GM12872 (cell line): Measurements from ENCODE around the gene TSPAN1.

ENCODE experiments used
- TF ChIP-seq, protein P1 (sequence below): IDR thresholded peaks from 3 replicates; pipeline ENCODE4 v1.5.1; 2011; ENCODE audit warnings: low read depth, mild to moderate bottlenecking, low read length, moderate library complexity; ENCODE audit not compliant: insufficient read depth

Gene TSPAN1

GRCh38 chr1:46191033-46191701 lies 16.3 kb downstream of the TSPAN1 start:
- TF ChIP-seq, protein P1, sequence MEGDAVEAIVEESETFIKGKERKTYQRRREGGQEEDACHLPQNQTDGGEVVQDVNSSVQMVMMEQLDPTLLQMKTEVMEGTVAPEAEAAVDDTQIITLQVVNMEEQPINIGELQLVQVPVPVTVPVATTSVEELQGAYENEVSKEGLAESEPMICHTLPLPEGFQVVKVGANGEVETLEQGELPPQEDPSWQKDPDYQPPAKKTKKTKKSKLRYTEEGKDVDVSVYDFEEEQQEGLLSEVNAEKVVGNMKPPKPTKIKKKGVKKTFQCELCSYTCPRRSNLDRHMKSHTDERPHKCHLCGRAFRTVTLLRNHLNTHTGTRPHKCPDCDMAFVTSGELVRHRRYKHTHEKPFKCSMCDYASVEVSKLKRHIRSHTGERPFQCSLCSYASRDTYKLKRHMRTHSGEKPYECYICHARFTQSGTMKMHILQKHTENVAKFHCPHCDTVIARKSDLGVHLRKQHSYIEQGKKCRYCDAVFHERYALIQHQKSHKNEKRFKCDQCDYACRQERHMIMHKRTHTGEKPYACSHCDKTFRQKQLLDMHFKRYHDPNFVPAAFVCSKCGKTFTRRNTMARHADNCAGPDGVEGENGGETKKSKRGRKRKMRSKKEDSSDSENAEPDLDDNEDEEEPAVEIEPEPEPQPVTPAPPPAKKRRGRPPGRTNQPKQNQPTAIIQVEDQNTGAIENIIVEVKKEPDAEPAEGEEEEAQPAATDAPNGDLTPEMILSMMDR: no peak

DNA sequence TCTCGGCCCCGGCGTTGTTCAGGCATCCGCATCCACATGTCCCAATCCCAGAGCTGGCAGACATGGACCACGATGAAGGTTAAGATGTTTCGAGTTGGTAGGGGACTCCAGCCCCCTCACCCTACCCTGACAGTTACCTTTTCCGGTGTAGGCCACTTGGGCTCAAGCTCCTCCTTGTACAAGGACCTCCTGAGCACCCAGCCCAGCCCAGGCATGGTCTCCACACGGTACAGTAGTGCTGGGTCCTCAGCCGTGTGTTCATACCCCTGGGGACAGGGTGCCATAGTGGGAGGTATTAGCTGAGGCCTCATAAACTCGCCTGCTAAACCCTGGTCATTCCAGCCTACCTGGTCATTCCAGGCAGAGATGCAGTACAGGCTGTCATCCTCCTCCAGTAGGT lies 17.3 kb downstream of the TSPAN1 start:
- TF ChIP-seq, protein P1: no peak

GRCh38 chr1:46193285-46193684 lies 18.4 kb downstream of the TSPAN1 start:
- TF ChIP-seq, protein P1: no peak

DNA sequence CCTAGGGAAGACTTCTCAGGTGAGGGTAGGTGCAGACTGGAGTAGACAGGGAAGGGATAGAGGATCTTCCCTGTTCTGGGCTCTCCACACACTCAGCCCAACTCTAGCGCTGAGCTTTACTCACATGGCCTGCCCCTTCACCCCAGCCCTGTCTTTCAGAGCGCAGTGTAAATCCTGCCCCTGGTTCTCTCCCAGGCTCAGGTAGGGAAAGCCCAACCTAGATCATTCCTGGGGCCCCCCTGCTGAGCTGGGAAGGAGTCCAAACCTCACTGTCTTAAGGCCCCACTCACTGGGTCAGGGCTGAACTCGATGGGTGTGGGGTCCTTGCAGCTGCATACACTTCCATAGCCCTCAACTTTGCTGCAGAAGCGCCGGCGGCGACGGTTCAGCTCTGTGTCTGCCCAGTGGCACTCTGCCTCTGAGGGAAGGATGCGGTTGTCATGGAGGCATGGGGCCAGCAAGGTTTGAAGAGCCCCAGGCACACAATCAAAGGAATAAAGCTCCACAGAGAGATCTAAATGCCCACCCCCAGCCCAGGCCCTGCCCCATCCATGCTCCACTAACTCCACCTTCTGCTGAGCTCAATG lies 19.2 kb downstream of the TSPAN1 start:
- TF ChIP-seq, protein P1: no peak

GRCh38 chr1:46194641-46195193 lies 19.8 kb downstream of the TSPAN1 start:
- TF ChIP-seq, protein P1: no peak

DNA sequence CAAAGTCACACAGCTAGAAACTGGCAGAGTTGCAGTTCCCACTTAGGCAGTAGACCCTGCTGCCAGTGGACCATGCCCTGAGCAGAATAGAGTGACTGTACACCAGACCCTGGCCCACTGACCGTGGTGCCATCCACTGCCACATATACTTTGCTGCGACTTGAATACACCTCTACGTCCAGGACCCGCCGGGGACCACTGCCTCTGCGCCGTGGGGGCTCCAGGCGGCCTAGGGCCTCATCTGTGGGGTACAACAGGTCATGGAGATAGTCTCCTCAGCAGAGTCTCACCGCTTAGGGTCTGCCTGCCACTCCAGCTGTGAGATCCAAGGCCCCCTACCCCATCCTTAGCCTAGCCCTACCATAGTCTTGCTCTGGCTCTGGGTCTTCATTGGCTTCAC lies 21.7 kb downstream of the TSPAN1 start:
- TF ChIP-seq, protein P1: no peak

DNA sequence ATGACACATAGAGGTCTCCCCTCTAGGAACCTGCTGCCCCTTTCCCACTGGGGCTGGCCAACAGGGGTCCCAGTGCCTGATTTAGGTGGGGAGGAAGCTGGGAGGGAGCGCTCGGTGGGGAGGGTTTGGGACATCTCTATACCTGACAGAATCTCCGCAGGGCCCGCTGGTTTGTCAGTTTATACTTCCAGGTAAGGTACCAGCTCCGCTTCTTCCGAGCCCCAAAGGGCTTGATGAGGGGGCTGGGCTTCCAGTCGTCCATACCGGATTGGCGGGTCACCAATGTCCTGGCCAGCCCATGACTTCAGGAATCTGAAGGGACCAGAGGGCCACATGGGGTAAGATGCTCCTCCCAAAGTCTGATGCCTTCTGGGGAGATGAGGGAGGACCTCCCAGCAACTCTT lies 22.7 kb downstream of the TSPAN1 start:
- TF ChIP-seq, protein P1: no peak
